ENCODE results near the gene PARVB.

PARVB gene

DNA sequence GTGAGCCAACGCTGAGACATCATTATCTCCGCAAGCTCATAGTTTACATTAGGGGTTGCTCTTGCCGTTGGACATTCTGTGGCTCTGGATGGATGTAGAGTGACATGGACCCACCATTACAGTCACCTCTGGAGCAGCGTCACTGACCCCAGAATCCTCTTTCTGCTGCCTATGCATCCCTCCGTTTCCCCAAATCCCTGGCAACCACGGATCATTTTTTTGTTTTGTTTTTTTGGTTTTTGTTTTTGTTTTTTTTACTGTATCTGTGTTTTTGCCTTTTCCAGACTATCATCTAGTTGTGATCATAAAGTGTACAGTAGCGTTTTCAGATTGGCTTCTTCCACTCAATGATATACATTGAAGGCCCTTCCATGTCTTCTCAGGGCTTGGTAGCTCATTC, 4.0 kb downstream of the PARVB start:
- Histone ChIP-seq H3K9ac (ENCODE audit: insufficient read length, low read depth) (no peak overlapping the region), H3K4me1 (ENCODE audit: insufficient read depth, insufficient read length) (peaks cover 13% of the 10 kb centered on the region), H3K4me3 (ENCODE audit: insufficient read length, low read depth) (no peak overlapping the region), H3K27me3 (ENCODE audit: insufficient read depth, insufficient read length) (peaks cover 3% of the 10 kb centered on the region), H3K9me3 (ENCODE audit: insufficient read depth, low read length) (no peaks in the 10 kb centered on the region), H3K36me3 (ENCODE audit: insufficient read depth, insufficient read length, low read length) (no peaks in the 10 kb centered on the region)
- TF ChIP-seq YY1 (IDR thresholded peaks at IDR 0.05; ENCODE audit: insufficient read depth, insufficient read length) = no peak
- no peak for DNase-seq (ENCODE audit: low read depth, low spot score)

DNA sequence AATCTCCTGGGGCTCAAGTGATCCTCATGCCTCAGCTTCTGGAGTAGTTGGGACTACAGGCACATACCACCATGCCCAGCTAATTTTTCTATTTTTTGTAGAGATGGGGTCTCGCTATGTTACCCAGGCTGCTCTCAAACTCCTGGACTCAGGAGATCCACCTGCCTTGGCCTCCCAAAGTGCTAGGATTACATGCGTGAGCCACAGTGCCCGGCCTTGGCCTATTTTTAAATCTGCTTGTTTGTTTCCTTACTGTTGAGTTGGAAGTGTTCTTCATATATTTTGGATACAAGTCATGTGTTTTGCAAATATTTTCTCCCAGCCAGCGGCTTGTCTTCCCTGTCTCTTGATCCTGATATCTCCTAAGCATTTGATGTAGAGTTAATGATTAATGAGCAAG, 5.0 kb downstream of the PARVB start:
- no peak for TF ChIP-seq SUZ12 (IDR thresholded peaks at IDR 0.05; ENCODE audit: extremely low read depth, insufficient read depth, insufficient read length)
- TF ChIP-seq ZNF274 (IDR thresholded peaks at IDR 0.05; ENCODE audit: low read depth, low read length) = no peak
- TF ChIP-seq YY1 (IDR thresholded peaks at IDR 0.05; ENCODE audit: insufficient read depth, insufficient read length) = no peak
- Histone ChIP-seq H3K27me3 (ENCODE audit: insufficient read depth, insufficient read length) (peaks cover 3% of the 10 kb centered on the region), H3K9ac (ENCODE audit: insufficient read length, low read depth) (no peak overlapping the region), H3K4me1 (ENCODE audit: insufficient read depth, insufficient read length) (peaks cover 13% of the 10 kb centered on the region), H3K36me3 (ENCODE audit: insufficient read depth, insufficient read length, low read length) (no peaks in the 10 kb centered on the region), H3K4me3 (ENCODE audit: insufficient read length, low read depth) (no peak overlapping the region), H3K9me3 (ENCODE audit: insufficient read depth, low read length) (no peaks in the 10 kb centered on the region)
- DNase-seq (ENCODE audit: low read depth, low spot score) = no peak

DNA sequence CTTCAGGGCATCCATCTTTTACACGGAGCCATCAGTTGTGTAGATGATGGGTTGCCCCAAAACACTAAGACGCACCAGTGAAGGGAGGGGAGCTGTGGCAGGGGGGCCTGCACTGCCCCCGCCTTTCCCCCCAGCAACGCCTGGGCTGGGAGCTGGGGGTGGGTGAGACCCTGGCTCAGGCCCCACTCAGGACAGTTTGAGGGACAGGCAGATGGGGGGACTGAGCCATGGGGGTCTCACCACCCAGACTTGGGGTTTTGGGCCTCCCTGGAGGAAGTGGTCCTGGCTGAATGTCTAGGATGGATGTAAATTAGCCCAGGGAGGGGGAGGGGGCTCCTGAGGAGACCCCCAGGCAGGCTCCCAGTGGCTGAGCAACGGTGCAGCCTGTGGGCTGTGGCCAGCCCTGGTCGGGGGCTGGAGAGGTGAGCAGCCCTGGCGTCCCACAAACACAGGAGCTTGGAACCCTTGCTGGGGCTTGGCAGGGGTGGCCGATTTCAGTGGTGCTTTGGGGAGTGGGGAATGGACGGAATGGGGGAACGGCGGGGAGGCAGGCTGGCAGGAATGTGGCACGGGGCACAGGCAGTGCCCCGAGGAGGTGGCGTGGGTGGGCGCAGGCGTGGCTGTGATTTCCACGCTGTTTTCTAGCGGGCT, 6.1 kb downstream of the PARVB start:
- H3K9ac ChIP-seq (ENCODE audit: insufficient read length, low read depth) = no peak overlapping the region
- TF ChIP-seq ZNF274 (IDR thresholded peaks at IDR 0.05; ENCODE audit: low read depth, low read length) (no peak), YY1 (IDR thresholded peaks at IDR 0.05; ENCODE audit: insufficient read depth, insufficient read length) (no peak), SUZ12 (IDR thresholded peaks at IDR 0.05; ENCODE audit: extremely low read depth, insufficient read depth, insufficient read length) (no peak)
- H3K9me3 ChIP-seq (ENCODE audit: insufficient read depth, low read length) = no peaks in the 10 kb centered on the region
- H3K4me1 ChIP-seq (ENCODE audit: insufficient read depth, insufficient read length) = peaks cover 13% of the 10 kb centered on the region
- no peaks in the 10 kb centered on the region for H3K27me3 ChIP-seq (ENCODE audit: insufficient read depth, insufficient read length)
- H3K4me3 ChIP-seq (ENCODE audit: insufficient read length, low read depth) = no peak overlapping the region
- DNase-seq (ENCODE audit: low read depth, low spot score) = no peak
- no peaks in the 10 kb centered on the region for H3K36me3 ChIP-seq (ENCODE audit: insufficient read depth, insufficient read length, low read length)

DNA sequence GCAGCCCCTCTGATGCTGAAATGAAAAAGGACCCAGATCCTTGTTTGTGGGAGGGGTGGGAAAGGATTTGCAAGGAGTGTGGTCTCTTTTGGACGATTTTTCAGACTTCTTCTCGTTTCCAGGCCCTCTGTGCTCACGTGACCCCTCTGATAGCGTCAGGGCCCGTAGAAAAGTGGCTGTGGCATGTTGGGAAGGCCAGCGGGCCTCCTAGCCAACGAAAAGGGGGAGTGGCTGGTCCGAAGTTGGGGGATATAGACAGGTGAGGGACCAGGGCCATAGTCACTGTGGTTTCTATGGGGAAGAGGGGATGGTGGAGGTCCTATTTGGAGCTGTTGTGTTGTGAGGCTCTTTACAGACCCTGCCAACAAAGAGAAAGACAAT, 6.6 kb downstream of the PARVB start:
- no peak overlapping the region for H3K9ac ChIP-seq (ENCODE audit: insufficient read length, low read depth)

DNA sequence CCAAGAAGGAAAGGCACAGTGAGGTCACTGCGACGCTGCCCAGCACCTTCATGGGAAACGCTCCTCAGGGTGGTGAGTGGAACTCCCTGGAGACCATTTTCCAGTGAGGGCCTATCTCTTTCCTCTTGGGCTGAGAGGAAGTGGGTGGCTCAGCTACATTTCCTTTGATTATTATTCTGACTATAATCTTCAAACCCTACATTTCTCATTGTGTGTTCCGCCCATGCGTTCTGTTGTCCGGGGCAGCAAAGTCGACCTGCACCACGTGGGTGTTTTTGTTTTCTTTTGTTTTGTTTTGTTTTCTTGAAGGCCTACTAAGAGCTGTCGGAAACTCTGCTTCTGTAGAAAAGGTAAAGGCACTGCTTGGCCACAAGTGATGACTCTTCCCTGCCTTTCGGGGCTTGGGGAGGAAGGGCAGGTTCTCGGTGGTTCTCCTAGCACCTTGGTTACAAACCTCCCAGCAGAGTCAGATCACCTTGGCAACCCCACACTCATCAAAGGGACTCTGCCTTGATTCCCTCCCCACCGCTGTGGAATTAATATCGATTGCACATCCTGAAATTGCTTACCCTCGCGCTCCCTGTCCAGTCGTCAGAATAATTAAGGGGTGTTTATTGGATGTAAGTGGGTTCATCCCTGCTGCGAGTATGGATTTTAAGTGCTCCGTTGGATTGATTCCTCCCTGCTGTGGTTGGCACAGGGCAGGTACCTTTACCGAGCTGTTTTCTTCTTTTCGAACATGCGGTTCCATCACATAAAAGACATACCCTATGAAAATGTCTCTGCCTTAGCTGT, 7.3 kb downstream of the PARVB start:
- no peak overlapping the region for H3K4me3 ChIP-seq (ENCODE audit: insufficient read length, low read depth)
- H3K27me3 ChIP-seq (ENCODE audit: insufficient read depth, insufficient read length) = no peaks in the 10 kb centered on the region
- no peak overlapping the region for H3K9ac ChIP-seq (ENCODE audit: insufficient read length, low read depth)
- no peak for TF ChIP-seq YY1 (IDR thresholded peaks at IDR 0.05; ENCODE audit: insufficient read depth, insufficient read length)
- TF ChIP-seq SUZ12 (IDR thresholded peaks at IDR 0.05; ENCODE audit: extremely low read depth, insufficient read depth, insufficient read length) = no peak
- TF ChIP-seq ZNF274 (IDR thresholded peaks at IDR 0.05; ENCODE audit: low read depth, low read length) = no peak
- peaks cover 8% of the 10 kb centered on the region for H3K4me1 ChIP-seq (ENCODE audit: insufficient read depth, insufficient read length)
- DNase-seq (ENCODE audit: low read depth, low spot score) = no peak
- H3K36me3 ChIP-seq (ENCODE audit: insufficient read depth, insufficient read length, low read length) = no peaks in the 10 kb centered on the region
- no peaks in the 10 kb centered on the region for H3K9me3 ChIP-seq (ENCODE audit: insufficient read depth, low read length)

More for the DNA sequence above, 6.6 kb downstream of the PARVB start:
- no peak overlapping the region for H3K4me3 ChIP-seq (ENCODE audit: insufficient read length, low read depth)
- TF ChIP-seq SUZ12 (IDR thresholded peaks at IDR 0.05; ENCODE audit: extremely low read depth, insufficient read depth, insufficient read length) (no peak), ZNF274 (IDR thresholded peaks at IDR 0.05; ENCODE audit: low read depth, low read length) (no peak), YY1 (IDR thresholded peaks at IDR 0.05; ENCODE audit: insufficient read depth, insufficient read length) (no peak)
- no peaks in the 10 kb centered on the region for H3K27me3 ChIP-seq (ENCODE audit: insufficient read depth, insufficient read length)
- no peaks in the 10 kb centered on the region for H3K36me3 ChIP-seq (ENCODE audit: insufficient read depth, insufficient read length, low read length)
- no peak for DNase-seq (ENCODE audit: low read depth, low spot score)
- H3K4me1 ChIP-seq (ENCODE audit: insufficient read depth, insufficient read length) = peaks cover 13% of the 10 kb centered on the region
- H3K9me3 ChIP-seq (ENCODE audit: insufficient read depth, low read length) = no peaks in the 10 kb centered on the region

DNA sequence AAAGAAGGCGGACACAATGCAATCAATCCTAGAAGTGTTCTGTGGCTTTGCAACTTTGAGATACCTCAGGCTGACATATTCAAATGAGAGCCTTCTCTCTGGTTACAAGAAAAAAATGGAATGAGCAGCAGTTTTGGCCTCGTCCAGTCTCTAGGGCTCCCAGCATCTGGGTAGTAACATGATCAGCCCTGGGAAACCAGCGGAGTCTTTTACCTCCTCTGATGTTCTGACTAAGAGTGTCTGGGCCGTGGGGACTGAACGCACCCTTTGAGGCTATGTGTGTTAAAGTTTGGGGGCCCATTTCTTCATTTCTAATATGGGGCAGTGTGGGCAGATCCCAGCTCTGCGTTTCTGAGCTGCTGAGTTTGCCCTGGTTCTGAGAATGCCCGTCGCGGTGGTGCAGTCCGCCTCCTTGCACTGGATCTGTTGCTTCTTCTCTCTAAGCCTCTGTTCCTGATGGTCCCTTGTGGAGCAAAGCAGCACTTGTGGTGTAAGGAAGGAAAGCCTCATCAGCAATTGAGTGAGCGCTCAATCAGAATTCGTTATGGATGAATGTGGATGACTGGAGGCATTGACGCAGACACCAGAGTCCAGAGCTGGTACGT, 8.1 kb downstream of the PARVB start:
- TF ChIP-seq ZNF274 (IDR thresholded peaks at IDR 0.05; ENCODE audit: low read depth, low read length) (no peak), SUZ12 (IDR thresholded peaks at IDR 0.05; ENCODE audit: extremely low read depth, insufficient read depth, insufficient read length) (no peak), YY1 (IDR thresholded peaks at IDR 0.05; ENCODE audit: insufficient read depth, insufficient read length) (no peak)
- peaks cover 5% of the 10 kb centered on the region for H3K4me1 ChIP-seq (ENCODE audit: insufficient read depth, insufficient read length)

DNA sequence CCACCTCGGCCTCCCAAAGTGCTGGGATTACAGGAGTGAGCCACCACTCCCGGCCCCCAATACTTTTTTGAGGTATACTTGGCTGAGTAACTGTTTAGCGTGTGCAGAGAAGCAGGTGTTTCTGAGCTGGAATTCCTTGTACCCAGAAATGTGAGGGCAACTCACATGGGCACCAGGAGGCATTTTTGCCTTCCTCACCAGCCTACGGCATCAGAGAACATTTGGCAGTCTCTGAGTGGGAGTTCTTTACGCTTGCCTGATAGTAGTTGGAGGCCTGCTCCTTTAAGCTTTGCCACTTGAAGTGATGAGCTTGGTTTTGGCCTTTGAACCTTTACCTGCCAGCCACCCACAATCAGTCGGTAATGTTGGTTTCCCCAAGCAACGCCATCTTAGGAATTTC, 9.2 kb downstream of the PARVB start:
- Histone ChIP-seq H3K9ac (ENCODE audit: insufficient read length, low read depth) (no peak overlapping the region), H3K9me3 (ENCODE audit: insufficient read depth, low read length) (no peaks in the 10 kb centered on the region), H3K27me3 (ENCODE audit: insufficient read depth, insufficient read length) (no peaks in the 10 kb centered on the region), H3K4me1 (ENCODE audit: insufficient read depth, insufficient read length) (peaks cover 5% of the 10 kb centered on the region), H3K36me3 (ENCODE audit: insufficient read depth, insufficient read length, low read length) (no peaks in the 10 kb centered on the region), H3K4me3 (ENCODE audit: insufficient read length, low read depth) (no peak overlapping the region)
- TF ChIP-seq ZNF274 (IDR thresholded peaks at IDR 0.05; ENCODE audit: low read depth, low read length) (no peak), YY1 (IDR thresholded peaks at IDR 0.05; ENCODE audit: insufficient read depth, insufficient read length) (no peak), SUZ12 (IDR thresholded peaks at IDR 0.05; ENCODE audit: extremely low read depth, insufficient read depth, insufficient read length) (no peak)
- no peak for DNase-seq (ENCODE audit: low read depth, low spot score)

More for the DNA sequence above, 8.1 kb downstream of the PARVB start:
- no peaks in the 10 kb centered on the region for H3K36me3 ChIP-seq (ENCODE audit: insufficient read depth, insufficient read length, low read length)
- no peaks in the 10 kb centered on the region for H3K27me3 ChIP-seq (ENCODE audit: insufficient read depth, insufficient read length)
- no peaks in the 10 kb centered on the region for H3K9me3 ChIP-seq (ENCODE audit: insufficient read depth, low read length)
- no peak overlapping the region for H3K9ac ChIP-seq (ENCODE audit: insufficient read length, low read depth)
- no peak overlapping the region for H3K4me3 ChIP-seq (ENCODE audit: insufficient read length, low read depth)
- no peak for DNase-seq (ENCODE audit: low read depth, low spot score)

Data from NT2/D1 (cell line).